GM18499 (cell line): Measurements from ENCODE around the gene ABHD8.

Source experiments
- ATAC-seq: cut with Tn5 transposase; IDR thresholded peaks from one replicate; pipeline ENCODE4 v1.9.1; 2021; ENCODE audit warnings: moderate number of reproducible peaks; ENCODE audit not compliant: insufficient read depth, unreplicated experiment

The ABHD8 gene

DNA sequence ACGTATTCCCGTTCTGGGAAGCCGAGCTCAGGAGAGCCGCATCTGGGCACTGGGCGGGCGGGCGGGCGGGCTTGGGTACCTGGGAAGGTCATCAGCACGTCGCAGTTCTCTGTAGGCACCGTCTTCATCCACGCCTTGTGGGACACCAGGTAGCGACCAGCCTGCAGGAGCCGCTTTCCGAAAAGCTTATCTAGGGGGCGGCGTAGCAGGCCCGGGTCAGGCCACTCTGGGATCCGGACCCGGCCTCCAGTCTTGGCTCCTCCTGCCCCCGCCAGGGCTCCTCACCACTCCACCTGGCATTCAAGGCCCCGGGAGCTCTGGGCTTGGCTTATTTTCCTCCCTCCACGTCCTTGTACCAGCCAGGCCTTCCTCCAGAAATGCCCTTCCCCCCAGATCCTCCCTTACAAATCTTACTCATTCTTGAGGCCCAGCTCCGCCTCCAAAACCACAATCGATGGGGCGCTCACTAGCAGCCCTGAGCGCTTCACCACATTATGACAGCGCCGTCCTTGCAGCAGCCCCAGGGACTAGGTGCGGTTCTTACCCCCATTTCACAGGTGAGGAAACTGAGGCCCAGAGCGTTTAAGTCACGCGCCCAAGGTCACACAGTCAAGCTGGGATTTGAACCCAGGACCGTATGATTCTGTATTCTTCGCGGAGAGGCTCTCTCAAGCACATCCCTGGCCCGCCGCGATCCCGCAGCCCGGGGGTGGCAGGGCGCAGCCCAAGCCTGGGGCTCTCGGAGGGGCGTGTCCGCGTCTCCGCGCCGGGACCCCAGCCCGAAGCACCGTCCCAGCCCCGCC is 30.6 kb upstream of the ABHD8 start:
- ATAC-seq: no peak

DNA sequence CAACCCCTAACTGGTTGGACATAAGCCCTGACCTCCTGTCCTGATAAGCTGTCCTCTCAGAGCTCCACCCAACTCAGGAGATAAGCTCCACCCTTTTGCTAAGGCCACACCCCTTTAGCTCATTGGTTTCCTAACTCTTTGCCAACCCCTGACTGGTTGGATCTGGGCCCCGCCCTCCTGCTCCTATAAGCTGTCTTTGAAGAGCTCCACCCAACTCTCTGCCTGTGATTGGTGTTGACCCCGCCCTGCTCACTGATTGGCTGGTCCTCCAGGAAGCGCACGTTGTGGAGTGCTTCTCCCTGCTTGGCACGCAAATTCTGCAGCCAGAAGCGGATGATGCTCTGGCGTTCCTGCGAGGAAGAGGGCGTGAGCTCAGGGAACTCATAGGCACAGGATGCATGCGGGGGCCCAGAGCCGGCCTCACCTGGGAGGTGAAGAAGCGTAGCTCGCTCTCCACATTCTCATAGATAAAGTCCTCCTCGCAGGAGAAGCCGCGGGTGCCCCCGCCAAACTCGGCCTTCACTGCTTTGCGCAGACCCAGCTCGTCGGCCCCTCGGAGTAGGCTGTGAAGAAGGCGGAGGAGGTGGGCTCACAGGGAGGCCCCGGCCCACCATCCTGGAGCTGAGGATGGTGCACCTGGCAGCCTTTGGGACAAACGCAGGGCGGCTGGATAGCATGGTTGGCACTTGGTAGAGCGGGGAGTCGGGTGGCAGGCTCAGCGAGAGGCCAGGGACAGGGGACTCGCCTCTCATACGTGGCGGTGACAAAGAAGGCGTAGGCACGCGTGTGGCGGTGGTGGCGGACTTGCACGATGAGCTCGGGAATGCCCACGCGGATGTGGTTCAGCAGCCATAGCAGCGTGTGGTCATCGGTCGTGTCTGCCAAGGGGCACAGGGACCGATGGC is 29.7 kb upstream of the ABHD8 start:
- ATAC-seq: no peak

DNA sequence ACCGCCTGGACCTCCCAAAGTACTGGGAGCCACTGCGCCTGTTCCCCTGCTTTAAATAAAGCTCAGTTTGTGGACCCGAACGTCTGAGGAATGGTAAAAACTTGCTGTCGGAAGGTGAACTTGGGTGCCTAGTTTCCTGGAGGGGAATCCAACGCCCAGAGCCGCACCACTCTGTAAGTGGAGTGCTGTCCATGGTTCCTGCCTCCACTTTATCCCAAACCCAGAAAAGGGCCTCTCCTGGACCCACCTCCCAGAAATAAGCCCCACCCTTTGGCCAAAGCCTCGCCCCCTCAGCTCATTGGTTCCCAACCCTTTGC is 29.1 kb upstream of the ABHD8 start:
- no peak for ATAC-seq

DNA sequence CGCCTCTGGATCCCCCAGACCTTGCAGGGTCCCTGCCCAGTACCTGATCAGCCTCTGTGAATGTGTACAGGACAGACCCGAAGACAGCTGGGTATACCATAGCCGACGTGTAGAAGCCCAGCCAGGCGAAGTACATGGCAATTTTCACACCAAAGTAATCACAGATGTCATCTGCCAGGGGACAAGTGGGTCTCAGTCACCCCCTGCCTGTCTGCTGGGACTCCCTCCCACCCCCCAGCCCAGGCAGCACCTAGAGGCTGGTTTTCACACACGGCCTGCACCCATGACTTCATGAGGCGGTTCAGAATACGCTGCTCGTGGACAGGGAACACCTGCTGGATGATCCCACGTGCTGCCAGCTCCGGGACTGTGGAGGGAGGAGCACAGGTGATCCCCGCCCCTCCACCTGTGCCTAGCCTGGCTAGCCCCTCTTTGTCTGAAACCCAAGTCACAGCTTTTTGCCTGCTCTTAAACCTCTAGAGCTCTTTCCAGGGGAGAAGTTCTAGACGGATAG is 27.9 kb upstream of the ABHD8 start:
- no peak for ATAC-seq

DNA sequence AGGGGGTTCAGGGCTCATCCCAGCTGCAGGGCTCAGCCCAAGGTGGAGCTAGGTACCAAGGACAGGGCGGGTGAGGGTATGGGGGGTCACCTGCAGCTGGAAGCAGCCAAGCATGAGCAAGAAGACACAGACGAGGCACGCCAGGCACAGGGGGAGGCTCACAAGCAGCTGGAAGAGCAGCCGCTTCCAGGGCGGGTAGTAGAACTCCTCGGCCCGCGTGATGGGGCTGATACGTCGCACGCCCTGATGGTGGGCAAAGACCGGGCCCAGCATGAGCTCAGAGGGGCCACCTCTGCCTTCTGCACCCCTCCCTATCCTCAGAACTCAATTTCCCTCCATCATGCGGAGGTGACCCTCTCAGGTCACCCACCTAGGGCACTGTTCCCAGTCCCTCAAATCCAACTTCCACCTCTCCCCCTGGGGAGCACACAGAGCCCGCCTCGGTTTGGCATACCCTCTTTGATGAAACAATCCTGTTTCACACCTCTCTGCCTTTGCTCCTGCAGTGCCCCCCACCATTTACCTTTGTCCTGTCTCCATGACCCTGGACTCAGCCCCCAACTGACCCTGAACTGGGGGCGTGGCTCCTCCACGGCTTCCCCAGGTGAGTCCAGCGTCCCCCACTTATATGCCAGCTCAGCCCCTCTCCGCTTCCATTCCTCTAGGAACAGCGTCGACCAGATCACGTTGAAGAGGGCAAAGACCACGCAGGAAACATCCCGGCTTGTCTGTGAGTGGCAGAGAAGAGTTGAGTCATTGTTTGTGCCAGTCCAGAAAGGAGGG is 27.2 kb upstream of the ABHD8 start:
- ATAC-seq: no peak

DNA sequence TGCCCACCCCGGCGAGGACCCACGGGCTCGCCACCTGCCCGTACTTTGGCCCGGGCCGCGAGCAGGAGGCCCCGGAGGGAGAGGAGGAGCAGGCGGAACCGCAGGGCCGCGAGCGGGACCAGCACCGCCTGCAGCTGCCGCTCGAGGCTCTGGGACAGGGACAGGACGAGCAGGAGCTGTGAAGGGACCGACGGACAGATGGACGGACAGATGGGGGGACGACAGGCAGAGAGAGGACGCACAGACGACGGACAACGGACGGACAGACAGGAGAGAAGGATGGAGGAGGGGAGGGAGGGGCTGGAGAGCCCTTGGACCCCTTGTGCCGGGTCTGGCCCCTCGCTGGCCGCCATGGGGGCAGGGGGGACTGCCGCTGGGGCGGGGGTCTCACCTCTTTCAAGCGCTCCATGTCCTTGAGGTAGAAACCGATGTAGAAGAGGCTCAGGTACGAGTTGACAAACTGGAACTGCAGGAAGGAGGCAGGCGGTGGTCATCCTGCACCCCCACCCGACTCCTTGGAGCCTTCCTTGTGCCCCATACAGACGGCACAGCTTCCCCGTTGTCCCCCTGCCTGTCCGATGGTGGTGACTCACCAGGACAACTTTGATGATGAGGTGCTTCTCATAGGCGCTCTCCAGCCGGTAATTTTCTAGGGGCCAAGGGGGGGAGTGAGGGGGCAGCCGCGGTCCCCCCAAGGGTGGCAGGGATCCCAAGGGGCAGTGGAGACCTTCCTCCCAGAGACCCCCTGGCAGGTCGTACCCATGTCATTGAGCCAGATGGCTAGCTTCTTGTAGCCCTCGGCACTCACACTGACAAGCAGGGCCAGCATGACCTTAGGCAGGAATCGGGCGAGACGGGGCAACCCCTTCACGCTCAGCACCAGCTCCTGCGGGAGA is 26.4 kb upstream of the ABHD8 start:
- ATAC-seq: no peak

DNA sequence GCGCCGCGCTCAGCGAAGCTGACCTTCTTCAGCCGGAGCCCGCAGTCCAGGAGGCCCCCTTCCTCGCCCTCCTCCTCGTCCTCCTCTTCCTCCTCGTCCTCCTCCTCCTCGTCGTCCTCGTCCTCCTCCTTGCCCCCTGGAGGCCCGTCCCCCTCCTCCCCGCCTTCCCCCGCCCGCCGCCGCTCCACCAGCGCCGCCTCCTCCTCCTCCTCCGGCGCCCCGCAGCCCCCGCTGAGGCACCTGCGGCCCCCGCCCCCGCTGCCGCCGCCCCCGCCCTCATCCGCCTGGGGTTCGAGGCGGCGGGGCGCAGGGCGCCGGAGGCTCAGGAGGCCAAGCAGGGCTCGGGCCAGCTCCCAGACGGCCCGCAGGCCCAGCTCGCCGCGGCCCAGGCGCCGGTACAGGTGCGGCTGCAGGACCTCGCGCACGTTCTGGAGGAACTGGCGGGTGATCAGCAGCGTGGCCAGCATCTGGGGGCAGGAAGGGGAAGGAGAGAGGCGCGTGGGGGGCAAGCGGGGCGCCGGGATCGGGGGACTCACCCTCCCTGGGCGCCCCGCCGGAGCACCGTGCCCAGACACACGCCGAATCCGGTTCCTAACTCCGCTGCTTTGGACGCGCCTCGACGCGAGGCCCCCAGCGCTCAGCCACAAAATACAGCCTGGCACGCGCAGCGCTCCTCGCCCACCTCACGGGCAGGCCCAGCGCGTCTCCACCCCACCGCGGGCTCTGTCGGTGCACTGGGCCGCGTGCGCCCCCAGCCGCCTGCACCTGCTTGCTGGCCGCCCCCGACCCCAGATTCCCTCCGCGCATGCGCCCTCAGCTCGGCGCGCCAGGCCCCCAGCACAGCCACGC is 25.5 kb upstream of the ABHD8 start:
- no peak for ATAC-seq

DNA sequence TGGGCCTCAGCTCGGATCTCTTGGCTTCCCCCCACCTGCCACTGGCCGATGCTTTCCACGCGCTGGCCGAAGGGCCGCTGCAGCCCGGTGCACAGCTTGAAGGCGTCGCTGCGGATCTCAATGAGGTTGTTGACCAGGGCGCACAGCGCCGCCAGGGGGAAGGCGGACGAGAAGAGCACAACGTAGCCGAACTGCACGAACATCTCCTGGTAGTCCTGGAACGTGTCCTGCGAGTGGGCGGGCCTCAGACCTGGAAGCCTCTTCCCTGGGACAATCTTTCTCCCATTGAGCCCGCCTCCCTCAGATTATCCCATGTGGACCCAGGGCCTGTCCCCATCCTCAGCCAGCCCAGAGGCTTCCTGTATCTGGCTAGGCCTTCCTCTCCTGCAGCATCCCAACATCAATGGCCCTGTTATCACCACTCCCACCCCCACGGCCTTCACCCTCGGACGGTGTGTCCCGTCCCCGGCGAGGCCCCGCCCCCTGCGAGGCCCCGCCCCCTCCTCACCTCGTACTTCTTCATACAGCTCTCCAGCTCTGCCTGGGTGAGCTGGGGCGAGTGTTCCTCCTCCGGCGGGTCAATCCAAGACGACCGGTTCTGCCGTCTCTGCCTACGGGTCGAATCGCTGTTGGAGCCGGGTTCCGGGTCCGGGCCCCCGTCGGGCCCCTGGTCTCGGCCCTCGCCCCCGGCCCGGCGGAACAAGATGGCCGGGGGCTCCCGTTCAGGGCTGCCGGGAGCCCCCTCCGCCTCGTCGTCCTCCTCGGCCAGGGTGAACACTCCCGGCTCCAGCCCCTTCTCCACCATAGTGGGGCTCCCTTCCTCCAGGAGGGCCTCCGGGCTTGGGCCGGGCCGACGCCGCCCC is 24.7 kb upstream of the ABHD8 start:
- no peak for ATAC-seq

DNA sequence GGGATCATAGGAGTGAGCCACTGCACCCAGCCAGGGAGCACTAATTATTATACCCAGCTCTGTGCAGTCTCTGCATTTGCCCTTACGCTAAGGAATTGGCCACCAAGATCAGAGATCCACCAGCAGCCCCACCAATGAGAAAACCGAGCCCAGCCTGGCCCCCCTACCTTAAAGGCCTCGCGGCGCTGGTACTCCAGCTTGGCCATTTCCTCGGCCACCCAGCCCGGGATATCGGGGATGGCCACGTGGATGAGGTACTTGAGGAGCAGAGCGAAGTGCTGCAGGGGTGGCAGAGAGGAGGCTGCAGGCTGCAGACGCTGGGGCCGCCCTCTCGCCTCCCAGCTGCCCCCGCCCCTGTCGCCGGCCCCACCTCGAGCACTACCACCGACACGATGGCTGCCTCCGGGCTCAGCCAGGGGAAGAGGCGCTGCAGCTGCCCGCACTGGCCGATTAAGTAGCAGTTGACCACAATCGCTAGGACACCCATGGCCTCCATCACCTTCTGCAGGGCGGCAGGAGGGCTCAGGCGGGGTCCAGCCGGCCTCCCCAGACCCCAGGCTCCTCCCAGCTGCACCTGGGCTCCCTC is 23.9 kb upstream of the ABHD8 start:
- ATAC-seq: no peak

DNA sequence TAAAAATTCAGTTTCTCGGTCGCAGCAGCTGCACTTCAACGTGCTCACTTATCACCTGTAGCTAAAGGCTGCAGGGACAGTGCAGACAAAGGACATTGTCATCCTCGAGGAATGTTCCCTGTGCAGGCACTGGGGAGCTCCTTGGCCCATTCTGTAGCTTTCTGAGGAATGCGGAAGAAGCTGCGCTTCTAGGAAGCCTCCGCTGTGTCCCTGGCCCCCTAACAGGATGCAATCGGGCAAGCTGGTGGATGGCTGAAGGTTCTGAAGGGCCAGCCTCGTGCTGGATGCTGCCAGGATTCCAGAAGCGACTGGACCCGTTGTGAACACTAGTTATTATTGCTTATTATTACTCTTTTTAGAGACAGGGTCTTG is 23.4 kb upstream of the ABHD8 start:
- ATAC-seq: no peak

DNA sequence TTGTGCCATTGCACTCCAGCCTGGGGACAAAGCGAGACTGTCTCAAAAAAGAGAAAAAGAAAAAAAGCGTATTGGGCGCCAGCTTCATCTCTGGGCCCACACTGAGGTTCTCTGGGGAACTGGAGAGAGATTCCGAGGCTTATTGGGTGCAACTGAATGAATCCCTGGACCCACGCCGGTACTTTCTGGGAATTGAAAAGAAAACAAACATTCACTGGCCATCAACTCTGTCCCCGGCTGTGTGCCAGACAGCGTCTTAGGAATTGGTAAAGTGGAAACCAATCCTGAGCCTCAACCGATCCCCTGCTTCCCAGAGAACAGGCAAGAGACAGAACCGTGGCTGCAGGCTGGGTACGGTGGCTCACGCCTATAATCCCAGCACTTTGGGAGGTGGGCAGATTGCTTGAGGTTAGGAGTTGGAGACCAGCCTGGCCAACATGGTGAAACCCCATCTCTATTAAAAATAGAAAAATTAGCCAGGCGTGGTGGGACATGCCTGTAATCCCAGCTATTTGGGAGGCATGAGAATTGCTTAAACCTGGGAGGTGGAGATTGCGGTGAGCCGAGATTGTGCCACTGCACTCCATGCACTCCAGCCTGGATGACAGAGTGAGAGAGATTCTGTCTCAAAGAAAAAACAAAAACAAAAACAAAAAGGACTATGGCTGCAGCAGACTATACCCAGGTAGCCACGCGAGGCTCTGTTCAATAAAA is 22.8 kb upstream of the ABHD8 start:
- no peak for ATAC-seq

DNA sequence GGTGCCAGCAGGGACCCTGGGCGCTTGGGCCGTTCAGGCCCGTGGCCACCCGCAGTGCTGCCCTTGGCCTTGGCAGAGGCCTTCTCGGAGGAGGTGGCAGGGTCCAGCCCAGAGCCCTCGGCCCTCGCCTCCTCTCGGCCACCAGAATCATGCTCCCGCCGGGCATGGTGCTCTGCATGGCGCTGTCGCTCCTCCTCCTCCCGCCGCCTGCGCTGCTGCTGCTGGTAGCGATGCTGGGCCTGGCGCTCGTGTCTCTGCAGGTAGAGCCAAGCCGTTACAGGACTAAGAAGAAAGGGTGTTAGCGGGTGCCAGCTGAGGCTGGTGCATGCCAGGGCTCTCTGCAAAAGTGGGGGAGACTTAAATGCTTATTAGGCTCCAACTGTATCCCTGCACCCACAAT is 21.9 kb upstream of the ABHD8 start:
- ATAC-seq: no peak

DNA sequence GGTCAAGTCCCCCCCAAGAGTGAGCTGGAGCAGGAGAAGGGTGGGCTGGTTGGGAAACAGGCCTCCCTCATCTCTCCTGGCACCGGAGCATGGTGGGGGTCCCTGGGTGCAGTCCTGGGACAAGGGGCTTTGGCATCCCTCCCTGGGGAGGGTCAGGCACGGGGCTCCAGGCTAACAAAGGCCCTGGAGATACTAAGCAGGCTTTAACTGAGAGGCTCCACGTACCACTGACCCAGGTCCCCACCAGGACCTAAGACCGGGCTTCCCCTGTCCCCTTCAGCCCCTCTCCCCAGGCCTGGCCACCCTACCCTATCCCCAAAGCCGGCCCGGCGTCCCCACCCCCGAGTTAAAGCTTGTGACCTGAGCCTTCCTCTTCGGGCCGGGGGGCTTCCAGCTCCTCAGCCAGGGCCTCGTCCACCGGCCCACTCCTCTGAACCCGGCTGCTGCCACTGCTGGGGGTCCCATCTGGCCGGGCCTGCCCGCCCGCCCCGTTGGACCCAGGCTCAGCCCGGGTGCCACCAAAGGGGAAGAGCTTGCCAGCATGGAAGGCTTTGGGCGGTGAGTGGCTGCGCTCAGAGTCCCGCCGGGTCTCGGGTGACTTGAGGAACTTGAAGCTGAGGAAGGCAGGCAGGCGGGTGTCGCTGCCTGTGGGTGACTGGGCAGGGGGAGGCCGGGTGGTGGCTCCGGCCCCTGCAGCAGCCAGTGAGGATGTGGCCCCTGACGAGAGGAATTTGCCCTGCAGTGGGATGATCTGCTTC is 21.3 kb upstream of the ABHD8 start:
- ATAC-seq: no peak

DNA sequence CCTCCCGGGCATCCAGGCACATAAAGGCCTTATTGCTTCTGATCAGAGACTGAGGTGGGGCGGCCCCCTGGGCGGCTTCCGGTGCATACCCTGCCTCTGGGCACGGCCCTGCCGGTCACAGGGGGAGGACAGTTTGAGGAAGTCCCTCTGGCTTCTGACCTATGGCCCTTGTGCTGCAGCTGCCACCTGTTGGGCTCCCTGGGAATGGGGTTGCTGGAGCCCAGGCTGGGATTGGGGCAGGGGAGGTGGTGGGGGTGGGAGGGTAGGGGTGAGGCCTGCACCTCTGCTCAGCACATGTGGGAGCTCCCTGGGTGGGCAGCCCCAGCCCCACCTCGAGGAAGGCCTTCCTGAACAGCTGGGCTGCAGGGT is 20.7 kb upstream of the ABHD8 start:
- no peak for ATAC-seq

DNA sequence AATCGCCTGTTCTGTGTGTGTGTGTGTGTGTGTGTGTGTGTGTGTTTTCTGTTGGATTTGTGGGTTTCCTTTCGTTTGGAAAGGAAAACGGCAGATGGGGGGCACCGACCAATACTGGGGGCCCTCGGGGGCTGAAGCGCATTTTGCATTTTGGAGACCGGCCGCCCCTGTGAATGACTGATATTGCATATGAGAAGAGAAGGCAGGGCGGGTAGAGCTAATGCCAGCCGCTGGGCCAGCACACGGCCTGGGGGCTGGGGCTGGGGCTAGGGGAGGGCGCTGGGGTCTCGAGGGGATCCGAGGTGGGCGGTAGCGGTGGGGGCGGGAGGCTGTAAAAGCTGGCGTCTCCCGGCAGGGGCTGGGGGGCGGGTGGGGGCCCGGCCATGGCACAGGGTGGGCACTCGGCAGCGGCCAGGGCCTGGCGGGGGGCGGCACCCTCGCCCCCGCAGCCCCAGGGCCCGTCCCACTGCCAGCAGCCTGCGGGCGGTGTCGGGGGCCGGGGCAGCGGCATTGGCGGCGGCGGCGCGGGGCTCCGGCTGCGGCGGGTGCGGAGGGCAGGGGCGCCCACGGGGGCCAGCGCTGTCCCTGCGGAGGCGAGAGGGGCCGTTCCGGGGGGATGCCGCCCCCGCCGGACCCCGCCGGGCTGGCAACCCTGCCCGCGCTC is 20.2 kb upstream of the ABHD8 start:
- ATAC-seq: no peak

DNA sequence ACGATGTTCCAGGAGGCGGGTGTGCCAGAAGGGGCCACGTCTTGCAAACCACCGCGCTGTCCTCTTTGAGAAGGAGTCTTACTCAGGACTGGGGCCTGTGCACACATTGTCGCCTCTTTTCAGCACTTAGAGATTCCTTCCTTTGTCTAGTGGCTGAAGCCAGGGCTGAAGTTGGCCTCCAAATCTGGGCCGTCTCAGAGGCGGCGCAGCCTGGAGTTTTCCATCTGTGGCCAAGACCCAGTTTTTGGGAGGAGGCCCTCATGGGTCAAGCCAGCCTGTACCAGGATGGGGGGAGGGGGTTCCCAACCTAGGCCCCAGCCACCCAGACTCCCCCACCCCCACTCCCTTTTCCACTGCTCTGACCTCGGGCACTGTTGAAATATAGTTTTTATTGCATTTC is 19.6 kb upstream of the ABHD8 start:
- no peak for ATAC-seq
